Esophagus squamous epithelium (tissue), 4 donors: ENCODE measurements around the gene KSR1.

Experiments
- POLR2A ChIP-seq, 4 donors: fragments of 450-650 bp; IDR thresholded peaks; one replicate each; pipeline ENCODE4 v1.6.1; 2017; ENCODE audit warnings: antibody characterized with exemption in 4 of 4, mild to moderate bottlenecking in 4 of 4, moderate library complexity in 3 of 4
- TF ChIP-seq, protein P1 (sequence below), 6 experiments: fragments of 450-650 bp in 4 of 6; fragments of 200-600 bp in 2 of 6; sonication (generic) in 2 of 6; IDR thresholded peaks; one replicate each; pipeline ENCODE4 v1.5.1; 2016 to 2019; ENCODE audit warnings: antibody characterized with exemption in 6 of 6, mild to moderate bottlenecking in 4 of 6, moderate library complexity in 4 of 6

DNA sequence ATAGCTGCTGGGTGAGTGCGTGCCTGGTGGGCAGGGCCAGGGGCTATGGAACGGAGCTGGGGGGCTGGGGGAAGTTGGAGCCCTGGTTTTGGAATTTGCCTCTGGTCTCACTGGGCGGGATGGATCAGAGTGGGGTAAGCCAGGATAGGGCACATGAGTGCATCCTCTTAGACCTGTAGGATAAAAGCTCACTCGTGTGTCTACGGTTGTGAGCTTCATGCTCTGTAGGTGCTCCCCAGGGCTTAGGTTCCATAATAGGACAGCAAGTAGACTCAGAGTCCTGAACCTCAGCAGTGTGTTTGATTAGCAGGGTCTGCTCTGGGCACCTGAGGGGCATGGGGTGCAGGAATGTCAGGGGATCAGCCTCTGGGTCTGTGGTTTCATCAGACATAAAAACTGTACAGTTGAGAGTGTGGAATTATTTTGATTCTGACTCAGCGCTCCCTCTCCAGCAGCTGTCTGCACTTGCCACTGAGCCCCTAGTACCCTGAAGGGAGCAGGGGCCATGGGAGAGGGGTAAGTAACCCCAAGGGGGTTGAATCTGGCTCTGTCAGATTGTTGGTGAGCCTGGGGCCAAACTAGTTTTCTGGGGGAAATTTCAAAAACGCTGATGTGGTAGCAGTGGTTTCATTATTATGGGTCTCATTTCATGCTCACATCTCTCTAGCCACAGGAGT lies 90.5 kb downstream of the KSR1 start:
- TF ChIP-seq, protein P1, sequence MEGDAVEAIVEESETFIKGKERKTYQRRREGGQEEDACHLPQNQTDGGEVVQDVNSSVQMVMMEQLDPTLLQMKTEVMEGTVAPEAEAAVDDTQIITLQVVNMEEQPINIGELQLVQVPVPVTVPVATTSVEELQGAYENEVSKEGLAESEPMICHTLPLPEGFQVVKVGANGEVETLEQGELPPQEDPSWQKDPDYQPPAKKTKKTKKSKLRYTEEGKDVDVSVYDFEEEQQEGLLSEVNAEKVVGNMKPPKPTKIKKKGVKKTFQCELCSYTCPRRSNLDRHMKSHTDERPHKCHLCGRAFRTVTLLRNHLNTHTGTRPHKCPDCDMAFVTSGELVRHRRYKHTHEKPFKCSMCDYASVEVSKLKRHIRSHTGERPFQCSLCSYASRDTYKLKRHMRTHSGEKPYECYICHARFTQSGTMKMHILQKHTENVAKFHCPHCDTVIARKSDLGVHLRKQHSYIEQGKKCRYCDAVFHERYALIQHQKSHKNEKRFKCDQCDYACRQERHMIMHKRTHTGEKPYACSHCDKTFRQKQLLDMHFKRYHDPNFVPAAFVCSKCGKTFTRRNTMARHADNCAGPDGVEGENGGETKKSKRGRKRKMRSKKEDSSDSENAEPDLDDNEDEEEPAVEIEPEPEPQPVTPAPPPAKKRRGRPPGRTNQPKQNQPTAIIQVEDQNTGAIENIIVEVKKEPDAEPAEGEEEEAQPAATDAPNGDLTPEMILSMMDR (IDR thresholded peaks at IDR 0.05), result no peak
- TF ChIP-seq POLR2A (IDR thresholded peaks at IDR 0.05), result no peak
